ENCODE results near the gene GDI2. TPM values are rescaled to one million over a fixed set of nuclear protein-coding genes. Genes with fewer than 3 reads are reported as not detected.

The GDI2 gene
- total and polyA plus RNA-seq, 7 donors, result 178 to 238 (median 203) TPM

- H3K36me3 ChIP-seq, result peaks cover 13 to 97% (median 44%) of the 10 kb centered on the region in 4 donors
- no peak overlapping the region for H3K4me3 ChIP-seq
Measured at GRCh38 chr10:5794236-5794635, 19.0 kb downstream of the GDI2 start.

GRCh38 chr10:5789626-5790025, 23.6 kb downstream of the GDI2 start:
- WGBS, 2 donors, result 33 to 60% methylated on average over 2 of the region's 2 CpGs
- no peak for DNase-seq
- peaks cover 18 to 81% (median 37%) of the 10 kb centered on the region in 4 donors for H3K36me3 ChIP-seq
- H3K27ac ChIP-seq, result no peak overlapping the region
- no peaks in the 10 kb centered on the region for H3K27me3 ChIP-seq
- intact Hi-C loops (cut with DNase I), result no loop called here
- H3K4me1 ChIP-seq, result no peaks in the 10 kb centered on the region
- no peaks in the 10 kb centered on the region for H3K9me3 ChIP-seq
- TF ChIP-seq POLR2AphosphoS5 (IDR thresholded peaks at IDR 0.05) (no peak), CTCF (IDR thresholded peaks at IDR 0.05) (no peak), EP300 (IDR thresholded peaks at IDR 0.05) (no peak), POLR2A (IDR thresholded peaks at IDR 0.05) (no peak)
- no peak overlapping the region for H3K4me3 ChIP-seq

More at GRCh38 chr10:5794236-5794635, 19.0 kb downstream of the GDI2 start:
- DNase-seq, result no peak
- no peak overlapping the region for H3K27ac ChIP-seq
- no peaks in the 10 kb centered on the region for H3K27me3 ChIP-seq
- no peaks in the 10 kb centered on the region for H3K4me1 ChIP-seq
- no peaks in the 10 kb centered on the region for H3K9me3 ChIP-seq
- intact Hi-C loops (cut with DNase I), result no loop called here
- no peak for TF ChIP-seq EP300 (IDR thresholded peaks at IDR 0.05)
- no peak for TF ChIP-seq POLR2AphosphoS5 (IDR thresholded peaks at IDR 0.05)
- TF ChIP-seq CTCF (IDR thresholded peaks at IDR 0.05), result no peak
- TF ChIP-seq POLR2A (IDR thresholded peaks at IDR 0.05), result no peak
- WGBS, 2 donors, result 96% methylated on average over 3 of the region's 3 CpGs

- no peaks in the 10 kb centered on the region for H3K9me3 ChIP-seq
- H3K27me3 ChIP-seq, result no peaks in the 10 kb centered on the region
- TF ChIP-seq POLR2AphosphoS5 (IDR thresholded peaks at IDR 0.05) (no peak), EP300 (IDR thresholded peaks at IDR 0.05) (no peak), POLR2A (IDR thresholded peaks at IDR 0.05) (no peak), CTCF (IDR thresholded peaks at IDR 0.05) (no peak)
Measured at GRCh38 chr10:5788969-5789368, 24.3 kb downstream of the GDI2 start.

GRCh38 chr10:5783300-5783699, 29.9 kb downstream of the GDI2 start:
- H3K27me3 ChIP-seq, result no peaks in the 10 kb centered on the region
- no peaks in the 10 kb centered on the region for H3K4me1 ChIP-seq
- 93 to 94% methylated on average over 1 of the region's 1 CpG for WGBS, 2 donors
- TF ChIP-seq POLR2A (IDR thresholded peaks at IDR 0.05), result no peak
- TF ChIP-seq EP300 (IDR thresholded peaks at IDR 0.05), result no peak
- TF ChIP-seq CTCF (IDR thresholded peaks at IDR 0.05), result no peak
- no peak for TF ChIP-seq POLR2AphosphoS5 (IDR thresholded peaks at IDR 0.05)
- intact Hi-C loops (cut with DNase I), result no loop called here
- peaks cover 16 to 50% (median 26%) of the 10 kb centered on the region in 4 donors for H3K36me3 ChIP-seq
- DNase-seq, result no peak
- no peaks in the 10 kb centered on the region for H3K9me3 ChIP-seq
- no peak overlapping the region for H3K4me3 ChIP-seq
- no peak overlapping the region for H3K27ac ChIP-seq

More at GRCh38 chr10:5788969-5789368, 24.3 kb downstream of the GDI2 start:
- H3K4me3 ChIP-seq, result no peak overlapping the region
- intact Hi-C loops (cut with DNase I), result no loop called here
- H3K27ac ChIP-seq, result no peak overlapping the region
- DNase-seq, result no peak
- no peaks in the 10 kb centered on the region for H3K4me1 ChIP-seq
- WGBS, 2 donors, result 85 to 90% methylated on average over 5 of the region's 5 CpGs
- H3K36me3 ChIP-seq, result peaks cover 24 to 81% (median 39%) of the 10 kb centered on the region in 4 donors

- H3K27me3 ChIP-seq, result no peaks in the 10 kb centered on the region
- no peaks in the 10 kb centered on the region for H3K9me3 ChIP-seq
- intact Hi-C loops (cut with DNase I), result no loop called here
- H3K4me3 ChIP-seq, result no peak overlapping the region
- H3K27ac ChIP-seq, result no peak overlapping the region
- TF ChIP-seq POLR2AphosphoS5 (IDR thresholded peaks at IDR 0.05), result no peak
- TF ChIP-seq EP300 (IDR thresholded peaks at IDR 0.05), result no peak
- TF ChIP-seq POLR2A (IDR thresholded peaks at IDR 0.05), result no peak
- no peak for TF ChIP-seq CTCF (IDR thresholded peaks at IDR 0.05)
- DNase-seq, result no peak
- 65 to 73% methylated on average over 1 of the region's 1 CpG for WGBS, 2 donors
- peaks cover 0 to 6% (median 4%) of the 10 kb centered on the region in 4 donors for H3K4me1 ChIP-seq
- peaks cover 16 to 46% (median 26%) of the 10 kb centered on the region in 4 donors for H3K36me3 ChIP-seq
Measured at GRCh38 chr10:5782174-5782573, 31.1 kb downstream of the GDI2 start.
